ENCODE results near the gene TES. TPM values are rescaled to one million over a fixed set of nuclear protein-coding genes. Genes with fewer than 3 reads are reported as not detected.

The TES gene
- total RNA-seq, 3 donors from 2014 or later: 101 to 224 (median 106) TPM

DNA sequence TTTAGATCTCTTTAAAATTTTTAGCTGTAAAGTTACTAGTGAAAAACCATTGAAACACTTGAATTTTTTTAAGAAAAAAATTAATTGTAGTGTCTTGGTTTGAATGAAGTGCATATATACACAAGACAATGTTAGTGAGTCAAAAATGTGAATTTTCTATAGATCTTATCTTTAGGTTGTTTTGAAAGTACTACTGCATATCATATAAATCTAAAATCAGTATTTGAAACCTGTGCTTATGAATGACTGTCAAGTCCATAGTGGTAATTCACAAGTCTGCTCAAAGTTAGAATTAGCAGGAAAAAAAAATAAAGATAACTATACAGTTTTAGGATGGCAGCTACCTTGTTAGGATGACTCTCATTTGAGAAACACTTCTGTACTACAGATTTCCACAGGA is 25.0 kb downstream of the TES start:
- peaks cover 29% of the 10 kb centered on the region for H3K4me1 ChIP-seq (ENCODE audit: low read depth)
- no peak overlapping the region for H3K4me3 ChIP-seq
- TF ChIP-seq, protein P1, sequence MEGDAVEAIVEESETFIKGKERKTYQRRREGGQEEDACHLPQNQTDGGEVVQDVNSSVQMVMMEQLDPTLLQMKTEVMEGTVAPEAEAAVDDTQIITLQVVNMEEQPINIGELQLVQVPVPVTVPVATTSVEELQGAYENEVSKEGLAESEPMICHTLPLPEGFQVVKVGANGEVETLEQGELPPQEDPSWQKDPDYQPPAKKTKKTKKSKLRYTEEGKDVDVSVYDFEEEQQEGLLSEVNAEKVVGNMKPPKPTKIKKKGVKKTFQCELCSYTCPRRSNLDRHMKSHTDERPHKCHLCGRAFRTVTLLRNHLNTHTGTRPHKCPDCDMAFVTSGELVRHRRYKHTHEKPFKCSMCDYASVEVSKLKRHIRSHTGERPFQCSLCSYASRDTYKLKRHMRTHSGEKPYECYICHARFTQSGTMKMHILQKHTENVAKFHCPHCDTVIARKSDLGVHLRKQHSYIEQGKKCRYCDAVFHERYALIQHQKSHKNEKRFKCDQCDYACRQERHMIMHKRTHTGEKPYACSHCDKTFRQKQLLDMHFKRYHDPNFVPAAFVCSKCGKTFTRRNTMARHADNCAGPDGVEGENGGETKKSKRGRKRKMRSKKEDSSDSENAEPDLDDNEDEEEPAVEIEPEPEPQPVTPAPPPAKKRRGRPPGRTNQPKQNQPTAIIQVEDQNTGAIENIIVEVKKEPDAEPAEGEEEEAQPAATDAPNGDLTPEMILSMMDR (IDR thresholded peaks at IDR 0.05): no peak
- no peak for DNase-seq
- no peaks in the 10 kb centered on the region for H3K9me3 ChIP-seq
- ATAC-seq: no peak
- intact Hi-C loops (cut with DNase I, micrococcal nuclease): loop anchor here (5.0 to 10.0 kb wide), 2 partner anchors 53 to 61 kb away; no protein-coding TSS in a partner anchor
- H3K36me3 ChIP-seq (ENCODE audit: low read depth): no peaks in the 10 kb centered on the region

DNA sequence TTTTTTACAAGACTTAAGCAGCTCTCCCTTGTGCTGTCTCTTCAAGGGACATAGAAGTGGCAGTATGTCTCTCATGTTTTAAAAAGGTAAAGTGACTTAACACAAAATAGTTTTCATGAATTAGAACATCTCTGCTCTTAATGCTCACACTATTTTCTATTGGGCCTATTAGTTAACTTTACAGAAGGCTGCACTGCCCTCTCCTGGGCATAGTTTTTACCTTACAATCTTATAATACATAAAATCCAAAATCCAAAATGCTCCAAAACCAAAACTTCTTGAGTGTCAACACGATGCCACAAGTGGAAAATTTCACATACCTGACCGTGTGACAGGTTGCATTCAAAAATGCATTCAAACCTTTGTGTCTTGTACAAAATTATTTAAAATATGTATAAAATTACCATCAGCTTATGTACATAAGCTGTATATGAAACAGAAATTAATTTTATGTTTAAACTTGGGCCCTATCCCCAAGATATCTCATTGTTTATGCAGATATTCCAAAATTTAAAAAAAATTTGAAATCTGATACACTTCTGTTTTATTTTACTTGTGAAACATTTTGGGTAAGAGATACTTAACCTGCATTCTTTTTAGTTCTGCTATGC is 25.8 kb downstream of the TES start:
- TF ChIP-seq, protein P1 (IDR thresholded peaks at IDR 0.05): no peak
- peaks cover 23% of the 10 kb centered on the region for H3K4me1 ChIP-seq (ENCODE audit: low read depth)
- no peaks in the 10 kb centered on the region for H3K36me3 ChIP-seq (ENCODE audit: low read depth)
- ATAC-seq (peak; percentile 42), DNase-seq (peak in 1 of 3 donors; percentile 87)
- no peak overlapping the region for H3K4me3 ChIP-seq
- intact Hi-C loops (cut with DNase I, micrococcal nuclease): loop anchor here (5.0 to 10.0 kb wide), 2 partner anchors 54 to 61 kb away; no protein-coding TSS in a partner anchor
- H3K9me3 ChIP-seq: no peaks in the 10 kb centered on the region

DNA sequence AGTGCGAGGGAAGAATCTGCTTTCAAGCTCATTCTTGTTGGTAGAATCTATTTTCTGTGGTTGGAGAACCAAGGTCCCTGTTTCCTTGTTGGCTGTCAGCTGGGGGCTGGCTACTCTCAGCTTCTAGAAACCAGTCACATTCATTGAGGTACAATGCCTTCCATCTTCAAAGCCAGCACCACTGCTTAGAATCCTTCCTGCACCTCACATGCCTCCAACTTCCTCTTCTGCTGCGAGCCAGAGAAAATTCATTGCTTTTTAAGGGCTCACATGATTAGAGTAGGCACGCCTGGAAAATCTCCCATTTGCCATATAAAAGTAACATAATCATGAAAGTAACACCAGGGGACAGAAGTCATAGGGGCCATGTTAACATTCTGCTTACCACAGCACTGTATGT is 28.7 kb downstream of the TES start:
- DNase-seq: no peak
- Histone ChIP-seq H3K4me1 (ENCODE audit: low read depth) (peaks cover 12% of the 10 kb centered on the region), H3K4me3 (no peak overlapping the region), H3K36me3 (ENCODE audit: low read depth) (no peaks in the 10 kb centered on the region), H3K9me3 (no peaks in the 10 kb centered on the region)
- intact Hi-C loops (cut with DNase I, micrococcal nuclease): loop anchor here (5.0 to 10.0 kb wide), 2 partner anchors 57 to 64 kb away; no protein-coding TSS in a partner anchor
- peak; percentile 52 for ATAC-seq
- TF ChIP-seq, protein P1 (IDR thresholded peaks at IDR 0.05): no peak

DNA sequence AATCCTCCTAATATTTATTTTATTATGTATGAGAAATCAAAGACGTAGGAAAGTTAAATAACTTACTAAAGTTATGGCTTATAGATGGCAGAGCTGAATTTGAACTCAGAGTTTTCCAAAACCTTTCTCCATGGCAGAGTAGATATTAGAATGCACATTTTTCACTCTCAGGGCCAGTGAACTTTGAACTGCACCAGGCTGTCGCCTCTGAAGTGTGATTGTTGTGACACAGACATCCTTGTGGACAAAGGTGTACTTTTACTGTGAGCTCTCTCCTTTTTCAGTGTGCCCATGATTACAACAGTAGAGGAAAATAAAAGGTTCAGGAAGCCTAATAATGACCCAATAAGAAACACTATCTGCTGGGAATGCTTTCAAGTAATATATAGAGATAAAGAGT is 29.1 kb downstream of the TES start:
- Histone ChIP-seq H3K4me1 (ENCODE audit: low read depth) (peaks cover 12% of the 10 kb centered on the region), H3K36me3 (ENCODE audit: low read depth) (no peaks in the 10 kb centered on the region), H3K4me3 (no peak overlapping the region), H3K9me3 (peaks cover 2% of the 10 kb centered on the region)
- ATAC-seq: peak; percentile 79
- TF ChIP-seq, protein P1 (IDR thresholded peaks at IDR 0.05): no peak
- intact Hi-C loops (cut with DNase I, micrococcal nuclease): loop anchor here (5.0 to 10.0 kb wide), 2 partner anchors 57 to 65 kb away; no protein-coding TSS in a partner anchor
- no peak for DNase-seq

DNA sequence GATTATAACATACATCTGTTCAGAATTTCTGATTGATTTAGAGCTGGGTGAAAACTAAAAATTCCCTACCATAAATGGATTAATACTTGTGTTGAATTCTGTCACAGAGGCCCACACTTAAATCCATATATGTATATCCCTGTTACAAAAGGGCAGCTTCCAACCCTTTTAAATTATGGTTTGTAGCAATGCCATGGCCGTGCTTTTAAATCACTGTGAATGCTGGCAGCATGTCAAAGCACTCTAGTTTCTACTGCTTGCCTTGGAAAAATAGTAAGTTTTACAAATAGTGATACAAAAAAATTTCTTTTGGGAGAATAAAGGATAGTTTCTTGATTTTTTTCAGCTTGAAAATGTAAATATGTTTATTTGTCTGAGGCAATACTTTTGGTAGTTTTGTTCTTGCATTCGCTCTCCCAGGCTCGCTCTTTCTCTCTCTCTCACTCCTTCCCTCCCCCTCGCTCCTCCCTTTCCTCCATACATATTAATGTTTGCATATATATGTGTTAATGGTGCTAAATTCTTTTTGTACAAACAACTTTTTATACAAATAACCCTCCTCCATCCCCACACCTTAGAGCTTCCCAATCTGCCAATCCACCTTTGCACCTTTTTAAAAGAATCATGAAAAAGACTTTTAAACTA is 29.8 kb downstream of the TES start:
- intact Hi-C loops (cut with DNase I, micrococcal nuclease): no loop called here
- Histone ChIP-seq H3K36me3 (ENCODE audit: low read depth) (no peaks in the 10 kb centered on the region), H3K4me3 (no peak overlapping the region), H3K4me1 (ENCODE audit: low read depth) (peaks cover 12% of the 10 kb centered on the region), H3K9me3 (peaks cover 7% of the 10 kb centered on the region)
- TF ChIP-seq, protein P1 (IDR thresholded peaks at IDR 0.05): no peak
- DNase-seq (no peak), ATAC-seq (no peak)

All from mucosa of descending colon (tissue), 3 donors.